ENCODE results near the gene PLD3. TPM values are rescaled to one million over a fixed set of nuclear protein-coding genes. Genes with fewer than 3 reads are reported as not detected.

The PLD3 gene
- total RNA-seq, 4 donors from 2014 or later: 61.9 to 210 (median 162) TPM

GRCh38 chr19:40371802-40372122 lies 23.3 kb downstream of the PLD3 start:
- Histone ChIP-seq H3K9me3 (no peaks in the 10 kb centered on the region), H3K36me3 (peaks cover 0 to 70% (median 0%) of the 10 kb centered on the region in 3 donors), H3K4me3 (no peak overlapping the region), H3K27me3 (no peaks in the 10 kb centered on the region), H3K4me1 (no peaks in the 10 kb centered on the region), H3K27ac (no peak overlapping the region)
- TF ChIP-seq CTCF (IDR thresholded peaks at IDR 0.05) (no peak), POLR2A (IDR thresholded peaks at IDR 0.05) (no peak)
- DNase-seq: no peak

GRCh38 chr19:40374084-40374483 lies 25.6 kb downstream of the PLD3 start:
- TF ChIP-seq POLR2A (IDR thresholded peaks at IDR 0.05): no peak
- TF ChIP-seq CTCF (IDR thresholded peaks at IDR 0.05): no peak
- DNase-seq: no peak
- no peaks in the 10 kb centered on the region for H3K4me1 ChIP-seq
- no peak overlapping the region for H3K4me3 ChIP-seq
- no peaks in the 10 kb centered on the region for H3K9me3 ChIP-seq
- H3K27ac ChIP-seq: no peak overlapping the region
- H3K27me3 ChIP-seq: no peaks in the 10 kb centered on the region
- peaks cover 0 to 69% (median 0%) of the 10 kb centered on the region in 3 donors for H3K36me3 ChIP-seq

- H3K4me3 ChIP-seq: no peak overlapping the region
- peaks cover 0 to 66% (median 0%) of the 10 kb centered on the region in 3 donors for H3K36me3 ChIP-seq
- no peak overlapping the region for H3K27ac ChIP-seq
- no peak for TF ChIP-seq CTCF (IDR thresholded peaks at IDR 0.05)
- no peak for TF ChIP-seq POLR2A (IDR thresholded peaks at IDR 0.05)
- no peak for DNase-seq
- no peaks in the 10 kb centered on the region for H3K27me3 ChIP-seq
- H3K4me1 ChIP-seq: no peaks in the 10 kb centered on the region
- H3K9me3 ChIP-seq: no peaks in the 10 kb centered on the region
These were observed 27.9 kb downstream of the PLD3 start for GRCh38 chr19:40376286-40376862.

- Histone ChIP-seq H3K9me3 (no peaks in the 10 kb centered on the region), H3K36me3 (peaks cover 0 to 51% (median 0%) of the 10 kb centered on the region in 3 donors), H3K27ac (no peak overlapping the region), H3K4me3 (no peak overlapping the region), H3K4me1 (no peaks in the 10 kb centered on the region), H3K27me3 (no peaks in the 10 kb centered on the region)
- DNase-seq: no peak
- TF ChIP-seq POLR2A (IDR thresholded peaks at IDR 0.05): no peak
- TF ChIP-seq CTCF (IDR thresholded peaks at IDR 0.05): no peak
These were observed 29.4 kb downstream of the PLD3 start for GRCh38 chr19:40377876-40378385.

GRCh38 chr19:40378509-40378908 lies 30.0 kb downstream of the PLD3 start:
- peaks cover 0 to 48% (median 0%) of the 10 kb centered on the region in 3 donors for H3K36me3 ChIP-seq

More at GRCh38 chr19:40378509-40378908, 30.0 kb downstream of the PLD3 start:
- Histone ChIP-seq H3K9me3 (no peaks in the 10 kb centered on the region), H3K4me1 (no peaks in the 10 kb centered on the region), H3K4me3 (no peak overlapping the region), H3K27me3 (no peaks in the 10 kb centered on the region), H3K27ac (no peak overlapping the region)
- no peak for DNase-seq
- TF ChIP-seq CTCF (IDR thresholded peaks at IDR 0.05) (no peak), POLR2A (IDR thresholded peaks at IDR 0.05) (no peak)
